T-helper 2 cell (primary cell): ENCODE data around the gene AZU1.
A peak's percentile ranks its signal among the peaks of the same experiment; 100 is the strongest.

Experiments used
- DNase-seq, 5 experiments: peaks; one replicate each; pipeline versions ENCODE4 v3.0.0 to v3.0.0-alpha.2; 2012 to 2022

AZU1 gene

GRCh38 chr19:855566-856120, 28.0 kb downstream of the AZU1 start:
- DNase-seq: no peak

GRCh38 chr19:858284-858683, 30.6 kb downstream of the AZU1 start:
- no peak for DNase-seq

GRCh38 chr19:858868-859843, 31.5 kb downstream of the AZU1 start, which contains the start of gene CFD:
Gene CFD, plus strand, starts transcription at chr19:859664. Its CDS starts 26 bp downstream, at chr19:859690.
- no peak for DNase-seq

GRCh38 chr19:861141-861755, 33.6 kb downstream of the AZU1 start:
- no peak for DNase-seq

- peak; percentile 44 to 75 (median 66) for DNase-seq
These were observed 34.3 kb downstream of the AZU1 start for GRCh38 chr19:861756-862580.

- peak; percentile 64 to 83 (median 68) for DNase-seq
These were observed 35.1 kb downstream of the AZU1 start for GRCh38 chr19:862581-863314.

- no peak for DNase-seq
These were observed 35.6 kb downstream of the AZU1 start for GRCh38 chr19:863315-863620.

- DNase-seq: no peak
These were observed 39.2 kb downstream of the AZU1 start for GRCh38 chr19:866769-867300.

- no peak for DNase-seq
These were observed 39.7 kb downstream of the AZU1 start for GRCh38 chr19:867301-867793.

- no peak for DNase-seq
These were observed 40.3 kb downstream of the AZU1 start for GRCh38 chr19:867855-868457.

- DNase-seq: no peak
These were observed 41.0 kb downstream of the AZU1 start for GRCh38 chr19:868458-869244.

GRCh38 chr19:869245-870177, 41.9 kb downstream of the AZU1 start:
- DNase-seq: no peak

GRCh38 chr19:870314-870713, 42.7 kb downstream of the AZU1 start:
- DNase-seq: no peak

GRCh38 chr19:870963-871401, 43.3 kb downstream of the AZU1 start:
- DNase-seq: no peak

GRCh38 chr19:871446-872265, 44.0 kb downstream of the AZU1 start:
- DNase-seq: peak in 2 of 5 experiments; percentile 35 to 48

GRCh38 chr19:872266-872951, 44.8 kb downstream of the AZU1 start:
- DNase-seq: peak; percentile 61 to 94 (median 69)

- DNase-seq: peak; percentile 39 to 96 (median 76)
These were observed 45.4 kb downstream of the AZU1 start for GRCh38 chr19:873084-873483.
